Trophoblast cell (in vitro differentiated cells and primary cell): Measurements from ENCODE around the gene GPR15.

Experiments used
- DNase-seq, 2 donors: peaks; one replicate each; pipeline ENCODE4 v3.0.0-alpha.2; 2016
- H2AFZ ChIP-seq: 2 replicates; pipeline ENCODE4 v1.6.1; 2013; ENCODE audit warnings: low read length, moderate library complexity, mild to moderate bottlenecking; ENCODE audit not compliant: insufficient read depth, poor library complexity
- H2AK5ac ChIP-seq: 2 replicates; pipeline ENCODE4 v1.6.1; 2013; ENCODE audit warnings: mild to moderate bottlenecking, low read length
- H2BK120ac ChIP-seq: 2 replicates; pipeline ENCODE4 v1.6.1; 2013; ENCODE audit warnings: low read length, mild to moderate bottlenecking, moderate library complexity; ENCODE audit not compliant: insufficient read depth, poor library complexity
- H2BK12ac ChIP-seq: 2 replicates; pipeline ENCODE4 v1.6.1; 2013; ENCODE audit warnings: mild to moderate bottlenecking, low read length, moderate library complexity
- H2BK5ac ChIP-seq: 2 replicates; pipeline ENCODE4 v1.6.1; 2013; ENCODE audit warnings: low read length, low read depth, moderate library complexity, mild to moderate bottlenecking; ENCODE audit not compliant: poor library complexity
- H3K14ac ChIP-seq: 2 replicates; pipeline ENCODE4 v1.6.1; 2013; ENCODE audit warnings: mild to moderate bottlenecking, low read length
- H3K18ac ChIP-seq: 2 replicates; pipeline ENCODE4 v1.6.1; 2013; ENCODE audit warnings: mild to moderate bottlenecking, low read length
- H3K23ac ChIP-seq: 2 replicates; pipeline ENCODE4 v1.6.1; 2013; ENCODE audit warnings: low read length
- H3K27ac ChIP-seq: 2 replicates; pipeline ENCODE4 v1.5.1; 2013; ENCODE audit warnings: low read depth, mild to moderate bottlenecking, inconsistent platforms, low read length, moderate library complexity
- H3K27me3 ChIP-seq: 2 replicates; pipeline ENCODE4 v1.6.1; 2013; ENCODE audit warnings: inconsistent platforms, mild to moderate bottlenecking, low read length, moderate library complexity; ENCODE audit not compliant: insufficient read depth
- H3K36me3 ChIP-seq, 2 experiments: 1 replicate in 1 of 2; 2 replicates in 1 of 2; pipeline ENCODE4 v1.6.1; 2013; ENCODE audit warnings: low read length in 2 of 2, mild to moderate bottlenecking in 2 of 2, moderate library complexity in 1 of 2; ENCODE audit not compliant: insufficient read depth in 2 of 2, control insufficient read depth in 1 of 2
- H3K4ac ChIP-seq: 2 replicates; pipeline ENCODE4 v1.6.1; 2013; ENCODE audit warnings: low read depth, mild to moderate bottlenecking, low read length, moderate library complexity
- H3K4me1 ChIP-seq, 2 experiments: 1 replicate in 1 of 2; 2 replicates in 1 of 2; pipeline ENCODE4 v1.6.1; 2013; ENCODE audit warnings: low read length in 2 of 2, mild to moderate bottlenecking in 2 of 2, moderate library complexity in 1 of 2; ENCODE audit not compliant: insufficient read depth in 2 of 2, control insufficient read depth in 1 of 2
- H3K4me2 ChIP-seq: 2 replicates; pipeline ENCODE4 v1.6.1; 2013; ENCODE audit warnings: inconsistent platforms, mild to moderate bottlenecking, low read length, moderate library complexity
- H3K4me3 ChIP-seq: 2 replicates; pipeline ENCODE4 v1.5.1; 2013; ENCODE audit warnings: mild to moderate bottlenecking, low read depth, low read length, inconsistent platforms
- H3K79me1 ChIP-seq: one replicate; pipeline ENCODE4 v1.6.1; 2013; ENCODE audit warnings: low read length
- H3K79me2 ChIP-seq: 2 replicates; pipeline ENCODE4 v1.6.1; 2013; ENCODE audit warnings: low read length, mild to moderate bottlenecking; ENCODE audit not compliant: control insufficient read depth, insufficient read depth, poor library complexity
- H3K9ac ChIP-seq: 2 replicates; pipeline ENCODE4 v1.6.1; 2013; ENCODE audit warnings: mild to moderate bottlenecking, low read length
- H3K9me3 ChIP-seq: 2 replicates; pipeline ENCODE4 v1.6.1; 2013; ENCODE audit warnings: low read depth, mild to moderate bottlenecking, control low read depth, inconsistent platforms, low read length; ENCODE audit not compliant: insufficient read depth
- H4K12ac ChIP-seq: 2 replicates; pipeline ENCODE4 v1.6.1; 2013; ENCODE audit warnings: low read depth, mild to moderate bottlenecking, low read length, moderate library complexity
- H4K8ac ChIP-seq: 2 replicates; pipeline ENCODE4 v1.6.1; 2013; ENCODE audit warnings: low read depth, mild to moderate bottlenecking, low read length, moderate library complexity
- H4K91ac ChIP-seq: one replicate; pipeline ENCODE4 v1.6.1; 2013; ENCODE audit warnings: low read depth, mild to moderate bottlenecking, low read length, moderate library complexity
- WGBS: extraction: QIAGEN DNeasy Blood & Tissue Kit; methylation state at CpG from one replicate; pipeline ENCODE4 v1.1.7; 2013; ENCODE audit warnings: missing lambda C conversion rate; ENCODE audit not compliant: insufficient read length, insufficient coverage; ENCODE audit errors: extremely low coverage; 5-methylcytosine and 5-hydroxymethylcytosine counted together

Gene GPR15

GRCh38 chr3:98534734-98535133 lies 3.0 kb downstream of the GPR15 start:
- no peak overlapping the region for H4K91ac ChIP-seq
- H3K4me2 ChIP-seq = no peak overlapping the region
- H3K9ac ChIP-seq = no peak overlapping the region
- H4K8ac ChIP-seq = no peak overlapping the region
- no peak overlapping the region for H3K4ac ChIP-seq
- no peaks in the 10 kb centered on the region for H3K36me3 ChIP-seq
- H2BK120ac ChIP-seq = no peak overlapping the region
- no peak overlapping the region for H3K23ac ChIP-seq
- H3K4me3 ChIP-seq = no peak overlapping the region
- no peaks in the 10 kb centered on the region for H3K4me1 ChIP-seq
- H3K79me1 ChIP-seq = no peaks in the 10 kb centered on the region
- no peak for DNase-seq
- H3K14ac ChIP-seq = no peak overlapping the region
- H3K79me2 ChIP-seq = no peaks in the 10 kb centered on the region
- H3K27me3 ChIP-seq = no peaks in the 10 kb centered on the region
- H3K18ac ChIP-seq = no peak overlapping the region
- H4K12ac ChIP-seq = no peak overlapping the region
- no peak overlapping the region for H3K27ac ChIP-seq
- no peak overlapping the region for H2AK5ac ChIP-seq
- no peak overlapping the region for H2AFZ ChIP-seq
- no peak overlapping the region for H2BK5ac ChIP-seq
- H3K9me3 ChIP-seq = no peaks in the 10 kb centered on the region
- WGBS = no CpG with 5 or more reads among the region's 1 CpG
- no peak overlapping the region for H2BK12ac ChIP-seq

- Histone ChIP-seq H3K27me3 (no peaks in the 10 kb centered on the region), H3K4me2 (no peak overlapping the region), H4K12ac (no peak overlapping the region), H3K14ac (no peak overlapping the region), H3K23ac (no peak overlapping the region), H2AK5ac (no peak overlapping the region), H2BK120ac (no peak overlapping the region), H3K79me2 (no peaks in the 10 kb centered on the region), H3K9ac (no peak overlapping the region), H3K4ac (no peak overlapping the region), H2AFZ (no peak overlapping the region), H3K9me3 (no peaks in the 10 kb centered on the region), H2BK12ac (no peak overlapping the region), H3K79me1 (no peaks in the 10 kb centered on the region), H3K4me1 (no peaks in the 10 kb centered on the region), H2BK5ac (no peak overlapping the region), H3K36me3 (no peaks in the 10 kb centered on the region), H4K8ac (no peak overlapping the region), H3K4me3 (no peak overlapping the region), H4K91ac (no peak overlapping the region), H3K18ac (no peak overlapping the region), H3K27ac (no peak overlapping the region)
- peak; percentile 55 to 84 for DNase-seq
- WGBS = no CpG with 5 or more reads among the region's 6 CpGs
Measured at GRCh38 chr3:98536456-98537017, 4.8 kb downstream of the GPR15 start.

- Histone ChIP-seq H3K9ac (no peak overlapping the region), H3K9me3 (no peaks in the 10 kb centered on the region), H4K8ac (no peak overlapping the region), H4K91ac (no peak overlapping the region), H3K4me1 (no peaks in the 10 kb centered on the region), H3K36me3 (no peaks in the 10 kb centered on the region), H3K18ac (no peak overlapping the region), H2BK120ac (no peak overlapping the region), H3K79me1 (no peaks in the 10 kb centered on the region), H3K79me2 (no peaks in the 10 kb centered on the region), H2AK5ac (no peak overlapping the region), H3K4me3 (no peak overlapping the region), H4K12ac (no peak overlapping the region), H3K14ac (no peak overlapping the region), H2AFZ (no peak overlapping the region), H3K27ac (no peak overlapping the region), H3K4ac (no peak overlapping the region), H3K27me3 (no peaks in the 10 kb centered on the region), H2BK12ac (no peak overlapping the region), H3K23ac (no peak overlapping the region), H3K4me2 (no peak overlapping the region), H2BK5ac (no peak overlapping the region)
- no peak for DNase-seq
- no CpG with 5 or more reads among the region's 3 CpGs for WGBS
Measured at GRCh38 chr3:98540346-98540745, 8.6 kb downstream of the GPR15 start.

- Histone ChIP-seq H2AK5ac (no peak overlapping the region), H4K12ac (no peak overlapping the region), H4K91ac (no peak overlapping the region), H3K27me3 (no peaks in the 10 kb centered on the region), H3K36me3 (no peaks in the 10 kb centered on the region), H3K4me2 (no peak overlapping the region), H3K14ac (no peak overlapping the region), H3K18ac (no peak overlapping the region), H2BK5ac (no peak overlapping the region), H4K8ac (no peak overlapping the region), H3K23ac (no peak overlapping the region), H3K4me1 (no peaks in the 10 kb centered on the region), H3K79me2 (no peaks in the 10 kb centered on the region), H3K79me1 (no peaks in the 10 kb centered on the region), H3K4ac (no peak overlapping the region), H3K9me3 (no peaks in the 10 kb centered on the region), H2BK12ac (no peak overlapping the region), H3K9ac (no peak overlapping the region), H3K4me3 (no peak overlapping the region), H2AFZ (no peak overlapping the region), H2BK120ac (no peak overlapping the region), H3K27ac (no peak overlapping the region)
- peak in 1 of 2 donors; percentile 30 for DNase-seq
- WGBS = no CpG with 5 or more reads among the region's 1 CpG
Measured at GRCh38 chr3:98541695-98542094, 9.9 kb downstream of the GPR15 start.
